GM12875 (cell line): ENCODE data around the gene ZNF837.

ENCODE experiments used
- H3K4me3 ChIP-seq: one replicate; pipeline ENCODE4 v1.5.1; 2011; ENCODE audit warnings: low read depth, low read length, control low read depth
- TF ChIP-seq, protein P1 (sequence below): IDR thresholded peaks from 2 replicates; pipeline ENCODE4 v1.5.1; 2011; ENCODE audit warnings: low read depth, mild to moderate bottlenecking, control low read depth, inconsistent platforms, low read length, moderate library complexity, borderline replicate concordance; ENCODE audit not compliant: insufficient read depth

ZNF837 gene

DNA sequence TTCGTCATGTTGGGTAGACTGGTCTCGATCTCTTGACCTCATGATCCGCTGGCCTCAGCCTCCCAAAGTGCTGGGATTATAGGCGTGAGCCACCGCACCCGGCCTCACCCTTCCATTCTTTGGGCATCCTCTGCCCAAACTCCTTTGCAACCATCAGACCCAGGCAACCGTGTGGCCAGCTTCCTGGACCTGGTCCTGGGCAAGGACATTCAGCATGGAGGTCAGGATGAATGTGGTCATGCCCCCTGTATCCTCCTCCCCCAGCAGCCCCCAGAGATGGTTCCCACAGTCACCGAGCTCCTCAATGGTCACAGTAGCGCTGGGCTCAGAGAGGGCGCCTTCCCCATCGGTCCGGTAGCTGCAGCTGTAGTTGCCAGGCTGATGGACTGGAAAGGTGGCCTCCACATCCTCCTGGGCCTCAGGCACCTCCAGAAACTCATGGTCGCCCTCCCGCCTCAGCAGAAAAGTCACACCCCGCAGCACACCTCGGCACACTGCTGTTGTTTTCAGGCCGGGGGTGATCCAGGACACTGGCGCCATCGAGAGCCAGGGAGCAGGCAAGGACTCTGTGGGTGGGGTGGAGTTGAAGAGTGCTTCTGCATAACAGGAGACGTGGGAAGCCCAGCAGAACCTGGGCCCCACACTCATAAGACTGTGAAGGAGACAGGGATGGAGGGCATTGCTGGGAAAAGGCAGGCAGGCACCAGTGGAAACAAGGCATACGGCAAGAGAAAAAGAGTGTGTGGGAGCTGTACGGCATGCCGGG lies 28.7 kb downstream of the ZNF837 start:
- H3K4me3 ChIP-seq: no peak overlapping the region
- TF ChIP-seq, protein P1, sequence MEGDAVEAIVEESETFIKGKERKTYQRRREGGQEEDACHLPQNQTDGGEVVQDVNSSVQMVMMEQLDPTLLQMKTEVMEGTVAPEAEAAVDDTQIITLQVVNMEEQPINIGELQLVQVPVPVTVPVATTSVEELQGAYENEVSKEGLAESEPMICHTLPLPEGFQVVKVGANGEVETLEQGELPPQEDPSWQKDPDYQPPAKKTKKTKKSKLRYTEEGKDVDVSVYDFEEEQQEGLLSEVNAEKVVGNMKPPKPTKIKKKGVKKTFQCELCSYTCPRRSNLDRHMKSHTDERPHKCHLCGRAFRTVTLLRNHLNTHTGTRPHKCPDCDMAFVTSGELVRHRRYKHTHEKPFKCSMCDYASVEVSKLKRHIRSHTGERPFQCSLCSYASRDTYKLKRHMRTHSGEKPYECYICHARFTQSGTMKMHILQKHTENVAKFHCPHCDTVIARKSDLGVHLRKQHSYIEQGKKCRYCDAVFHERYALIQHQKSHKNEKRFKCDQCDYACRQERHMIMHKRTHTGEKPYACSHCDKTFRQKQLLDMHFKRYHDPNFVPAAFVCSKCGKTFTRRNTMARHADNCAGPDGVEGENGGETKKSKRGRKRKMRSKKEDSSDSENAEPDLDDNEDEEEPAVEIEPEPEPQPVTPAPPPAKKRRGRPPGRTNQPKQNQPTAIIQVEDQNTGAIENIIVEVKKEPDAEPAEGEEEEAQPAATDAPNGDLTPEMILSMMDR: no peak

DNA sequence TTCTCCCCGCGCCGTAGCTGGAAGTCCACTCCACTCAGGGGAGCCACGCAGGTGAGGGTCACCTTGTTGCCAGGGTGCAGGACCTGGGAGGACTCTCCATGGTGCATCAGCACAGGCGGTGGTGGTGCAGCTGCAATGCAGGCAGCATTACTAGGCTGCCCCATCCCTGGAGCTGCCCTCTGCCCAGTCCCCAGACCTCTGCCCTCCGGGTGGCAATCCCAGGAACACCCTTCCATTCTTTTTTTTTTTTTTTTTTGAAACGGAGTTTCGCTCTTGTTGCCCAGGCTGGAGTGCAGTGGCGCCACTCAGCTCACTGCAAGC lies 29.3 kb downstream of the ZNF837 start:
- no peak overlapping the region for H3K4me3 ChIP-seq
- TF ChIP-seq, protein P1: no peak

DNA sequence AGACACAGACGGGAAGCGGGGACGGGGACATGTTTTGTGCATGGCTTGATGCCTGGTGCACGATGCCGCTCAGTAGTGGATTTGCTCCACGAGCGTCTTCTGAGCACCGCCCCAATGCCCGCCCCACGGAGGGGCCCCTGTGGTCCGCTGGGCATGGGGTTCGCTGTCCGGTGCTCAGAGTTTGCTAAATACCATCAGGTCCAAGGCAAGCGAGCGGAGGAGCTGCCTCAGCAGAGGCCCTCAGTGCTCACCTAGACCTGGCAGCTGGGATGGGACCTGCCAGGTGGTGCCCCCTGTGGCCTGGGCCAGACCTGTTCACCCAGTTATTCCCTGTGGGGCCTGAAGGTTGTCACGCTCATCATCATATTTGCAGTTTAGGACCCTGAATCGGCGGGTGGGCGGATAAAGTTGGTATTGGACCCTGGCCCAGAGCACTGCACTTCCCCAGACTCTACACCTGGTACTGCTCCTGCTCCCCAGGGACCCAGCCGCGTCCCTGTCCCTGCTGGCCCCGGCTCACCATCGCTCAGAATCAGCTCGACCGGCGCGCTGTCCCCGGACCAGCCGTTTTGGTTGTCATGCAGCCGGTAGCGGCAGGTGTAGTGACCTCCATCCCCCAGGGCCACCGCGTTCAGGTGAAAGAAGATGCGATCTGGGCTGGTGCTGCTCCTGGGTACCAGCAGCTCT lies 29.8 kb downstream of the ZNF837 start:
- TF ChIP-seq, protein P1: no peak

DNA sequence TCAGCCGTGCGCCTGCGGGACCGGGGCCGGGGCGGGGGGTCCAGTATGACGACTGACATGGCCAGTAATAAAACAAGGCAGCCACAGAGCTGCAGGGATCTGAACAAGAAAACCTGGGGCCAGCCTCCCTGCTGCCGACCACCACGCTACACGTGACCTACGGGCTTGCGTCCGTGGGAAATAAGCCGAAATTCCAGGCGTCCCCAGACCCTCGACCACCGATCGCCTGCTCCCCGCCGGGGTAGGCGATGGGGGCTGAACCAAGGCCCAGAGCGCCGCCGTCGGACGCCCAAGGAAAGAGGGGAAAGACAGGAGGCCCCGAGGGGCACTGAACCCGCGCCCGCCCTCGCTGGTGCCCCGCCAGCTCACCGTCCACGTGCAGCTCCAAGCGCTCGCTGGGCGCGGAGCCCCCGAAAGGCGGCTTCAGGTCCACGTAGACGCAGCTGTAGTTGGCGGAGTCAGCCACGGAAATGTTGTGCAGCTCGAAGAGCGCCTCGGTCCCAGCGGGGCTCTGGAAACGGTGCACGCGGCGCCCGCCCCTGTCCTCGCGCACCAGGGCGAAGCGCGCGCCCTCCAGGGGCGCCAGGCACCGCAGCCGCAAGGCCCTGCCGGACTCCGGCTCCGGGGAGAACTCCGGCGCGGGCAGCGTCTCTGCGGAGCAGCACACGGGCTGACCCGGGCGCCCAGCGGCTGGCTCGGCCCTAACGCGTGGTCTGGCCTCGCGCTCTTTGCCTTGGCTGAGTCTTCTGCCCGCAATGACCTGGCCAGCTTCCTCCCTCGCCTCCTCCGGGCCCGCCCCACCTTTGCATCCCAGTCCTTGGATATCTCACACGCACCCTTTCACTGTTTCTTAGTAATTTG lies 30.6 kb downstream of the ZNF837 start:
- no peak overlapping the region for H3K4me3 ChIP-seq
- TF ChIP-seq, protein P1: no peak

More for the DNA sequence above, 29.8 kb downstream of the ZNF837 start:
- no peak overlapping the region for H3K4me3 ChIP-seq

DNA sequence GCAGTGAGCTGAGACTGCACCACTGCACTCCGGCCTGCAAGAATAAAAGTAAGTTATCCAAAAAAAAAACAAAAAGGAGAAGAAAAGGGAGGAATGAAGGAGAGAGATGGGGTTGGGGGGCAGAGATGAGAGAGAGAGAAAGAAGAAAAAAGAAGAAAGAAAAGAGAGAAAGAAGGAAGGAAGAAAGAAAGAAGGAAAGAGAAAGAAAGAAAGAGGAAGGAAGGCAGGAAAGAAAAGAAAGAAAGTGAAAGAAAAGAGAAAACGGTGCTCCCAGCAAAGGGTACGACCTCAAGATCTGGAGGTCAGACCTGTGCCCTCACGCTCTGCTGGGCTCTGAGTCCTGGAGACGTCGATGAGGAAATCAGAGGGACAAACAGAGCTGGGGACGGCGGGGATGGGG lies 31.2 kb downstream of the ZNF837 start:
- H3K4me3 ChIP-seq: no peak overlapping the region
- TF ChIP-seq, protein P1: no peak

DNA sequence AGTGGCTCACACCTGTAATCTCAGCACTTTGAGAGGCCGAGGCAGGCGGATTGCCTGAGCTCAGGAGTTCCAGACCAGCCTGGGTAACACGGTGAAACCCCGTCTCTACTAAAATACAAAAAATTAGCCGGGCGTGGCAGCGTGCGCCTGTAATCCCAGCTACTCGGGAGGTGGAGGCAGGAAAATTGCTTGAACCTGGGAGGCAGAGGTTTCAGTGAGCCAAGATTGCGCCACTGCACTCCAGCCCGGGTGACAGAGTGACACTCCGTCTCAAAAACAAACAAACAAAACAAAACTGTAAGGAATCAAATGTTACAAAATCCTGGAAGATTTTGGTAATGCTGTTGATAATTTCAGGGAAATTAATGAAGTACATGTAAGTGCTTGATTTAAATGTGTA lies 32.8 kb downstream of the ZNF837 start:
- H3K4me3 ChIP-seq: peak overlapping the region; percentile 64
